ENCODE data around the gene HNRNPU. TPM values are rescaled to one million over a fixed set of nuclear protein-coding genes. Genes with fewer than 3 reads are reported as not detected.

Gene HNRNPU
- total RNA-seq, 4 donors from 2014 or later: 305 to 433 (median 344) TPM

DNA sequence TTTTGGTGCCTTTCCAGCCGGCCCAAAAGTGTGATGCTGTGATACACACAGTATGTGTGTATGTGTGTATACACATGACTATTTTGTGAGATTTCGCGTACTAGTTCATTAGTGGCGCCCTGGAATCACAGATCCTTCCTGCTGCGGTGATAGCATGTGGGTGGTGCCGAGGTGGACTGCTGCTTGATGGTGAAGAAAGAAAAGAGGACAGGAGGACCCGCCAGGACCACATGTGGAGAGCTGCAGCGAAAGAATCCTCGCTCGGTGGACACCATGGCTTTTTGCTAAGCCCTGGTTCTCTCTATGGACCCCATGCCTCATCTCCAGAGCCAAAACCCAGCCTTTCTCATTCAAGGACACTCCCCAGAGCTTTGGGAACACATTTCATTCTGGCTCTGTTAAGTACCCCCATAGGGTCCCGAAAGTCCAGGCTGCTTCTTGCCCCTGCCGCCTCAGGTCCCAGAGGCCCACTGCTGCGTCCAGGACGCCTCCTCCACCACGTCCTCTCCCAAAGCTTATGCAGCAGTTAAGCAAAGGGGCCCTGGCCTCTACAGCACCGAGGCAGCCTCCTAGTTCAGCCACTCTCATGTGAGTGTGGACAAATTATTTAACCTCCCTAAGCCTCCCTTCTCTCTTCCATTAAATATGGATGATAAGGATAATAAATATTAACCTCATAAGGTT lies 61.6 kb downstream of the HNRNPU start:
- TF ChIP-seq, protein P1, sequence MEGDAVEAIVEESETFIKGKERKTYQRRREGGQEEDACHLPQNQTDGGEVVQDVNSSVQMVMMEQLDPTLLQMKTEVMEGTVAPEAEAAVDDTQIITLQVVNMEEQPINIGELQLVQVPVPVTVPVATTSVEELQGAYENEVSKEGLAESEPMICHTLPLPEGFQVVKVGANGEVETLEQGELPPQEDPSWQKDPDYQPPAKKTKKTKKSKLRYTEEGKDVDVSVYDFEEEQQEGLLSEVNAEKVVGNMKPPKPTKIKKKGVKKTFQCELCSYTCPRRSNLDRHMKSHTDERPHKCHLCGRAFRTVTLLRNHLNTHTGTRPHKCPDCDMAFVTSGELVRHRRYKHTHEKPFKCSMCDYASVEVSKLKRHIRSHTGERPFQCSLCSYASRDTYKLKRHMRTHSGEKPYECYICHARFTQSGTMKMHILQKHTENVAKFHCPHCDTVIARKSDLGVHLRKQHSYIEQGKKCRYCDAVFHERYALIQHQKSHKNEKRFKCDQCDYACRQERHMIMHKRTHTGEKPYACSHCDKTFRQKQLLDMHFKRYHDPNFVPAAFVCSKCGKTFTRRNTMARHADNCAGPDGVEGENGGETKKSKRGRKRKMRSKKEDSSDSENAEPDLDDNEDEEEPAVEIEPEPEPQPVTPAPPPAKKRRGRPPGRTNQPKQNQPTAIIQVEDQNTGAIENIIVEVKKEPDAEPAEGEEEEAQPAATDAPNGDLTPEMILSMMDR (IDR thresholded peaks at IDR 0.05): no peak
- TF ChIP-seq POLR2A (IDR thresholded peaks at IDR 0.05): no peak
- H3K9me3 ChIP-seq: no peaks in the 10 kb centered on the region
- DNase-seq: no peak
- H3K4me3 ChIP-seq (replicated peaks in 1 of 3): no peak overlapping the region
- WGBS, 2 donors: 87 to 91% methylated on average over 16 of the region's 16 CpGs
- no peak overlapping the region for H3K27ac ChIP-seq
- H3K4me1 ChIP-seq: no peaks in the 10 kb centered on the region
- intact Hi-C loops (cut with DNase I): no loop called here
- H3K36me3 ChIP-seq: no peaks in the 10 kb centered on the region
- no peaks in the 10 kb centered on the region for H3K27me3 ChIP-seq

GRCh38 chr1:244802041-244802440 lies 62.3 kb downstream of the HNRNPU start:
- 55 to 59% methylated on average over 14 of the region's 14 CpGs for WGBS, 2 donors
- intact Hi-C loops (cut with DNase I): no loop called here
- Histone ChIP-seq H3K36me3 (no peaks in the 10 kb centered on the region), H3K4me1 (no peaks in the 10 kb centered on the region), H3K27me3 (no peaks in the 10 kb centered on the region), H3K9me3 (no peaks in the 10 kb centered on the region), H3K4me3 (replicated peaks in 1 of 3) (no peak overlapping the region), H3K27ac (no peak overlapping the region)
- TF ChIP-seq, protein P1 (IDR thresholded peaks at IDR 0.05): no peak
- TF ChIP-seq POLR2A (IDR thresholded peaks at IDR 0.05): no peak
- no peak for DNase-seq

GRCh38 chr1:244801246-244801645 lies 63.1 kb downstream of the HNRNPU start:
- TF ChIP-seq, protein P1 (IDR thresholded peaks at IDR 0.05): peak in 5 of 6 experiments; percentile 18 to 52 (median 36)
- no peak for TF ChIP-seq POLR2A (IDR thresholded peaks at IDR 0.05)
- 53 to 58% methylated on average over 14 of the region's 14 CpGs for WGBS, 2 donors
- peak in 1 of 2 donors; percentile 8 for DNase-seq

GRCh38 chr1:244800821-244801220 lies 63.5 kb downstream of the HNRNPU start:
- no peak for DNase-seq
- H3K27ac ChIP-seq: no peak overlapping the region
- TF ChIP-seq, protein P1 (IDR thresholded peaks at IDR 0.05): no peak
- TF ChIP-seq POLR2A (IDR thresholded peaks at IDR 0.05): no peak
- no peaks in the 10 kb centered on the region for H3K9me3 ChIP-seq
- H3K27me3 ChIP-seq: no peaks in the 10 kb centered on the region
- H3K4me1 ChIP-seq: no peaks in the 10 kb centered on the region
- H3K36me3 ChIP-seq: no peaks in the 10 kb centered on the region
- intact Hi-C loops (cut with DNase I): no loop called here
- WGBS, 2 donors: 91 to 93% methylated on average over 9 of the region's 9 CpGs
- H3K4me3 ChIP-seq (replicated peaks in 1 of 3): no peak overlapping the region

More at GRCh38 chr1:244801246-244801645, 63.1 kb downstream of the HNRNPU start:
- Histone ChIP-seq H3K36me3 (no peaks in the 10 kb centered on the region), H3K9me3 (no peaks in the 10 kb centered on the region), H3K27me3 (no peaks in the 10 kb centered on the region), H3K27ac (no peak overlapping the region), H3K4me1 (no peaks in the 10 kb centered on the region), H3K4me3 (replicated peaks in 1 of 3) (no peak overlapping the region)
- intact Hi-C loops (cut with DNase I): no loop called here

Other genes starting within 250 kb of the HNRNPU start
- 10 to 100 TPM; 49.5 to 71.2 (median 57.5) TPM for gene DESI2, start 211.4 kb downstream of the HNRNPU start, total RNA-seq
- 10 to 100 TPM; 68.8 to 83.6 (median 73.5) TPM for gene COX20, start 28.9 kb downstream of the HNRNPU start, total RNA-seq